Keratinocyte (primary cell): ENCODE data around the gene APOM. TPM values are rescaled to one million over a fixed set of nuclear protein-coding genes. Genes with fewer than 3 reads are reported as not detected.

ENCODE experiments used
- DNase-seq: peaks from one replicate; pipeline ENCODE4 v3.0.0-alpha.2; 2011; ENCODE audit warnings: low read depth, missing footprints, low spot score
- FAIRE-seq: peaks from 2 replicates; lab custom pipeline; 2011; peaks lifted over from hg19 to GRCh38; lab: Jason Lieb, UNC
- H2AFZ ChIP-seq: 2 replicates; pipeline ENCODE4 v1.6.0; 2012; ENCODE audit warnings: low read length, control low read depth, inconsistent platforms; ENCODE audit not compliant: control insufficient read depth
- H3K27ac ChIP-seq: 2 replicates; pipeline ENCODE4 v1.5.1; 2011; ENCODE audit warnings: low read length; ENCODE audit not compliant: control insufficient read depth, insufficient read depth
- H3K27me3 ChIP-seq: 3 replicates; pipeline ENCODE4 v1.6.0; 2011; ENCODE audit warnings: low read length; ENCODE audit not compliant: control insufficient read depth, insufficient read depth; ENCODE audit errors: extremely low read depth
- H3K36me3 ChIP-seq, 2 experiments: 2 replicates in 1 of 2; 3 replicates in 1 of 2; pipeline ENCODE4 v1.5.1; 2011; ENCODE audit warnings: low read length in 2 of 2, mild to moderate bottlenecking in 1 of 2; ENCODE audit not compliant: control insufficient read depth in 2 of 2, insufficient read depth in 2 of 2; ENCODE audit errors: extremely low read depth in 1 of 2
- H3K4me1 ChIP-seq: 3 replicates; pipeline ENCODE4 v1.5.1; 2011; ENCODE audit warnings: low read length; ENCODE audit not compliant: control insufficient read depth, insufficient read depth; ENCODE audit errors: extremely low read depth
- H3K4me2 ChIP-seq: 3 replicates; pipeline ENCODE4 v1.6.0; 2011; ENCODE audit warnings: low read depth, low read length; ENCODE audit not compliant: control insufficient read depth, insufficient read depth; ENCODE audit errors: extremely low read depth
- H3K4me3 ChIP-seq, 3 experiments: fragments of 200-600 bp in 1 of 3; sonication (generic) in 1 of 3; 2 replicates in 2 of 3; 3 replicates in 1 of 3; pipeline ENCODE4 v1.5.1; 2011 to 2016; ENCODE audit warnings: low read length in 3 of 3, mild to moderate bottlenecking in 3 of 3, control low read depth in 2 of 3, inconsistent platforms in 1 of 3, low read depth in 1 of 3, mixed read lengths in 1 of 3, mixed run types in 1 of 3, moderate library complexity in 1 of 3; ENCODE audit not compliant: control insufficient read depth in 2 of 3, insufficient read depth in 2 of 3; ENCODE audit errors: extremely low read depth in 1 of 3
- H3K79me2 ChIP-seq: 2 replicates; pipeline ENCODE4 v1.6.0; 2012; ENCODE audit warnings: low read length; ENCODE audit not compliant: control insufficient read depth, insufficient read depth
- H3K9ac ChIP-seq: 3 replicates; pipeline ENCODE4 v1.6.0; 2011; ENCODE audit warnings: low read length; ENCODE audit not compliant: control insufficient read depth, insufficient read depth; ENCODE audit errors: extremely low read depth
- H3K9me1 ChIP-seq: 3 replicates; pipeline ENCODE4 v1.6.0; 2011; ENCODE audit warnings: low read length; ENCODE audit not compliant: control insufficient read depth, insufficient read depth; ENCODE audit errors: extremely low read depth
- H3K9me3 ChIP-seq: 2 replicates; pipeline ENCODE4 v1.5.1; 2012; ENCODE audit warnings: low read depth, low read length; ENCODE audit not compliant: control insufficient read depth
- H4K20me1 ChIP-seq: 3 replicates; pipeline ENCODE4 v1.6.0; 2011; ENCODE audit warnings: low read length; ENCODE audit not compliant: control insufficient read depth, insufficient read depth; ENCODE audit errors: extremely low read depth
- CTCF ChIP-seq, 3 experiments: IDR thresholded peaks in 1 of 3; conservative IDR thresholded peaks in 1 of 3; optimal IDR thresholded peaks in 1 of 3; 2 replicates in 2 of 3; 3 replicates in 1 of 3; pipeline versions ENCODE3 to v1.5.1; 2011; ENCODE audit warnings: low read length in 3 of 3, mild to moderate bottlenecking in 3 of 3, moderate library complexity in 2 of 3, control low read depth in 1 of 3, inconsistent platforms in 1 of 3; ENCODE audit not compliant: insufficient read depth in 2 of 3; ENCODE audit errors: extremely low read depth in 1 of 3
- EZH2 ChIP-seq: IDR thresholded peaks from one replicate; pipeline ENCODE4 v1.6.1; 2012; ENCODE audit warnings: inconsistent platforms, mild to moderate bottlenecking, low read length, moderate library complexity
- dilution Hi-C: fragments of 300-500 bp; cut with MboI; formaldehyde crosslinking; loops from one replicate; pipeline ENCODE4 v1.7.0; 2020; ENCODE audit warnings: low sequenced_read_pairs; ENCODE audit not compliant: extremely low pct_ligation_motif_present
- polyA plus RNA-seq, 5 experiments: library from polyadenylated mRNA; depleted of rRNA in 3 of 5; stranded (reverse) in 3 of 5; stranded (forward) in 1 of 5; unstranded in 1 of 5; fragments of >200 nt; gene quantifications; 1 replicate in 1 of 5; 2 replicates in 3 of 5; 3 replicates in 1 of 5; pipeline versions ENCODE4 v1.2.1 to v1.2.3, GENCODE V29; 2011 to 2012; ENCODE audit warnings: missing spikeins in 2 of 5, low read depth in 1 of 5, low replicate concordance in 1 of 5

Gene APOM
- polyA plus RNA-seq, 1 donor (not counting 4 experiments of a cell fraction or from before 2014, with no cell fraction given), result 1.4 TPM

DNA sequence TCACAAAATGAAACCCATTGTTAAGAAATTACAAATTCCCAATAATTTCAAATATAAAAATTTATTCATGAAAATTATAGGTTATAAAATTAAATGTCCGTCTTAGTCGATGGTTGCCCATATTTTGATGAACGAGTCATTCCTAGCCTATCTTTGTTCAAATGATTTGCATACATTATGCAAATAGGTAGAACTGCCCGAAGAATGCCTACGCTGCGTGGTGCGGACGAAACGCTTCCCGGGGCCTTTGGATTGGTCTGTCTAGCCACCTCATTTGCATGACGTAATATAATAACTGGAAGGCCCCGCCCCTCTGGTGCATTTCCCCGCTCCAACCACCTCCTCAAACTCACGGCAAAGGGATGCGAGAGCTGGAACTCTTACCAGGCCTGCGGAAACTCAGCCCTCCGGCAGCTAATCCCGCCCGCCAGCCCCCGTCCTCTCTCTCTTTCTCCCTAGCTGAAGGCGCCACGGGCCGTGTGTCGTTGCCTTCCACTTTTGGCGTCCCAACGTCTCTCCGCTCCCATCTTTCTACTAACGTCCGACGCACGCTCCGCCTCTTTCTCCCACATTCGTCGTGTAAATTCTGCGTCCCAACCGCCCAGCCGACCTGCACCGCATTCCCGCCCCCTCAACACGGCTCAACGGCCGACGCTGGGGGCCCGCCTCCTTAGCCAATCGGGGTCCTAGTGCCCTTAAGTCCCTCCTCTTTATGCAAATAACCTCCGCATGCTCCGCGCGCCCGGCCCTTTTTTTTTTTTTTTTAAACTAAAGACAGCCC is 35.7 kb upstream of the APOM start:
- H3K4me1 ChIP-seq, result peaks cover 14% of the 10 kb centered on the region
- H3K9me1 ChIP-seq, result peaks cover 2% of the 10 kb centered on the region
- peak; percentile 26 for FAIRE-seq
- H2AFZ ChIP-seq, result peak overlapping the region; percentile 98
- peak overlapping the region; percentile 96 for H3K9ac ChIP-seq
- peak overlapping the region; percentile 77 for H3K4me2 ChIP-seq
- peaks cover 42% of the 10 kb centered on the region for H3K79me2 ChIP-seq
- peak overlapping the region; percentile 97 for H3K27ac ChIP-seq
- TF ChIP-seq CTCF (optimal IDR thresholded peaks at IDR 0.05 in 1 of 3, IDR thresholded peaks at IDR 0.05 in 1 of 3, conservative IDR thresholded peaks at IDR 0.05 in 1 of 3; ENCODE audit: extremely low read depth in 1 of 3, insufficient read depth in 2 of 3, low read length in 3 of 3), result no peak
- TF ChIP-seq EZH2, result no peak
- dilution Hi-C loops, result no loop called here
- peak overlapping the region; percentile 82 to 99 (median 90) for H3K4me3 ChIP-seq
- H3K9me3 ChIP-seq, result no peaks in the 10 kb centered on the region
- peak; percentile 95 for DNase-seq
- H3K27me3 ChIP-seq, result no peaks in the 10 kb centered on the region
- peaks cover 14 to 26% of the 10 kb centered on the region in 2 experiments for H3K36me3 ChIP-seq
- peaks cover 21% of the 10 kb centered on the region for H4K20me1 ChIP-seq

DNA sequence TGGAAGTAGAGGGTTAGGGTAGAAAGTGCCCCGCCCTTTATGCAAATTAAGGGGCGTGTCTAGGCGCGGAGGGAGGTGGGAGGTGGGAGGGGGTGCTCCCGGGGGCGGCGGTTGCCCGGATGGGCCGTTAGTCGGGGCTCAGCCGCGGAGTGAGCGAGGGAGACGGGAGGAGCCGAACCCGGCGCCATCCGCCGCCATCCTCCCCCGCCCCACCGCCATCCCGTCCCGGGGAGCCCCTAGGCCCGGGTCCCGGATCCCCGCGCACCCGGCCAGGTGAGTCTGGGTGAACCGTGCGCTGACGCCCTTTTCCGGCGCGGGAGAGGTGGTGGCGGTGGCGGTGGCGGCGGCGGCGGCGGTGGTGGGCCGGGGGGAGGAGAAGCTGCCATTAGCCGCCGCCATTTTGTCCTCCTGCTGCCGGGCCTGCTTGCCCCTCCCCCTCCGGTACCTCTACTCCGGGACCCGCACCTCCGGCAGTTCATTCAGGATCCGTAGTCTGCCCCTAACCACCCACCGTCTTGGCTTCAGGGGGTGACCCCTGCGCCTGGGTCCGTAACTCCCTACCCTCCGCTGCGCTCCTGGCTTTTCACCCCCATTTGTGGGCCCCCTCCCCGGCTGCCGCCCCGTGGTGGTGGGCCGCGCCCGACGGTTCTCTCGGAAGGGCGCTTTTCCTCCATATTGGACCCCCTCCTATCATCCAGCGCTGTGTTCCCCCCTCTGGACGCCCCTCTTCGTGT is 34.9 kb upstream of the APOM start, which contains the start of gene PRRC2A:
Gene PRRC2A (plus strand): TSS at position 130 of the 734 bp plus-strand sequence. CDS start 2,075 bp downstream, outside the sequence.
- Histone ChIP-seq H3K36me3 (peaks cover 21 to 33% of the 10 kb centered on the region in 2 experiments), H4K20me1 (peaks cover 25% of the 10 kb centered on the region), H3K27ac (peak within 1 kb of the TSS; percentile 97), H3K27me3 (no peaks in the 10 kb centered on the region), H3K9ac (peak within 1 kb of the TSS; percentile 96), H3K4me1 (peaks cover 14% of the 10 kb centered on the region), H3K9me1 (peaks cover 2% of the 10 kb centered on the region), H3K4me2 (peak within 1 kb of the TSS; percentile 99), H3K4me3 (peak within 1 kb of the TSS; percentile 88 to 99 (median 90)), H3K9me3 (no peaks in the 10 kb centered on the region), H2AFZ (peak within 1 kb of the TSS; percentile 98), H3K79me2 (peaks cover 50% of the 10 kb centered on the region)
- DNase-seq (no peak), FAIRE-seq (no peak)
- dilution Hi-C loops, result no loop called here
- TF ChIP-seq EZH2 (no peak), CTCF (optimal IDR thresholded peaks at IDR 0.05 in 1 of 3, IDR thresholded peaks at IDR 0.05 in 1 of 3, conservative IDR thresholded peaks at IDR 0.05 in 1 of 3; ENCODE audit: extremely low read depth in 1 of 3, insufficient read depth in 2 of 3, low read length in 3 of 3) (no peak)
